Central memory CD4-positive, alpha-beta T cell (primary cell): ENCODE results near the gene UGDH.

ENCODE experiments used
- DNase-seq: peaks from one replicate; pipeline ENCODE4 v3.0.0; 2022

The UGDH gene

GRCh38 chr4:39452153-39452859, 74.9 kb downstream of the UGDH start:
- DNase-seq: no peak

DNA sequence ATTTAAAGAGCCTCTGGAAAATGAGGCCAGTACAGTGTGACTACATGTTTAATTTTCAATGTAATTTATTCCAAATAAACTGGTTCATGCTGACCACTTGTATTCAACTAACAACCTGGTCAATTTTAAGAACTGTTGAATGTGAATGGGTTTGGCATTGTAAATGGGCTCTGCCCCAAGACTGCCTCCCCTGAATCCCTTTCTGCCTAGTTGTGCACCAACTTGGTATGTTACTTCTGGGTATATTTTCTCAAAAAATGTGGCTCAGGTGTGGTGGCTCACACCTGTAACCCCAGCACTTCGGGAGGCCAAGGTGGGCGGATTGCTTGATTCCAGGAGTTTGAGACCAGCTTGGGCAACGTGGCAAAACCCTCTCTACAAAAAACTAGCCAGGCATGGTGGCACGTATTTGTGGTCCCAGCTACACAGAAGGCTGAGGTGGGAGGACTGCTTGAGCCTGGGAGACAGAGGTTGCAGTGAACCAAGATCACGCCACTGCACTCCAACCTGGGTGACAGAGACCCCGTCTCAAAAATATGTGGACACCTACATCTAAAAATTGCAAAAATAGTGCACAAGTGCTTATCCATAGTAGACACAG, 75.7 kb downstream of the UGDH start:
- DNase-seq: no peak

DNA sequence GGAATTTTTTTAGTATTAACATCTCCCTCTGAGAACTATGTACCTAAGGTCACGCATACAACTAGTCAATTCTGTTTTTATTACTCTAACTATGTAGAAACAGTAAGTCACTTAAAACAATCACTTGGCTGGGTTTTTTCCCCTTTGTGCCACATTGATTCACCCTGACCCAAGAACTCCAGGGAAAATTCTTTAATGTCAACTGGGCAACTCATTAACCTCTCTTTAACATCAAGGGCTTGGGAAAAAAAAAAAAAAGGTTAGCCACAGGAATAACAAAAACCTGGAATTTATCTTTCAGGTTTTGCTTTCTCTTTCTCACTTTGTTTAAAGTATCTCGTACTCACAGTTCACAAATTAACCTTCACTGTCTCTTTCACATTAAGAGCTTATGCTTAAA, 76.6 kb downstream of the UGDH start:
- no peak for DNase-seq
